A673 (cell line): ENCODE data around the gene PNKD. TPM values are rescaled to one million over a fixed set of nuclear protein-coding genes. Genes with fewer than 3 reads are reported as not detected.

Experiments used
- BruUV-seq: library from RNA; stranded (reverse); fragments of 400-500 nt; replicated peaks from 2 replicates; lab custom pipeline; 2021; lab: Mats Ljungman, UMichigan
- CTCF ChIA-PET: fragments of 300-600 bp; sonication (Branson Sonifier 250); formaldehyde crosslinking; loops from one replicate; lab custom pipeline; 2022; ENCODE audit warnings: antibody characterized with exemption; lab: Charles Lee
- POLR2A ChIA-PET: fragments of 300-600 bp; sonication (Branson Sonifier 250); formaldehyde crosslinking; loops from one replicate; lab custom pipeline; 2022; ENCODE audit warnings: antibody characterized with exemption; ENCODE audit not compliant: low non-redundant PET; lab: Charles Lee
- DNase-seq: peaks from one replicate; pipeline ENCODE4 v3.0.0-alpha.2; 2015; ENCODE audit warnings: low spot score
- H3K27ac ChIP-seq: fragments of 200-600 bp; sonication (generic); 2 replicates; pipeline ENCODE4 v1.5.1; 2016; ENCODE audit warnings: mixed run types, low read depth, mild to moderate bottlenecking, mixed read lengths, antibody characterized with exemption, low read length; ENCODE audit not compliant: poor library complexity, severe bottlenecking
- H3K27me3 ChIP-seq: fragments of 200-600 bp; sonication (generic); replicated peaks from 2 replicates; pipeline ENCODE4 v1.6.1; 2017; ENCODE audit warnings: mixed run types, low read depth, mild to moderate bottlenecking, mixed read lengths, antibody characterized with exemption, low read length; ENCODE audit not compliant: insufficient read depth, poor library complexity
- H3K36me3 ChIP-seq: fragments of 200-600 bp; sonication (generic); 2 replicates; pipeline ENCODE4 v1.6.1; 2016; ENCODE audit warnings: mixed run types, mild to moderate bottlenecking, mixed read lengths, antibody characterized with exemption, low read length; ENCODE audit not compliant: insufficient read depth, poor library complexity, severe bottlenecking
- H3K4me1 ChIP-seq: fragments of 200-600 bp; sonication (generic); 2 replicates; pipeline ENCODE4 v1.6.1; 2017; ENCODE audit warnings: mixed run types, mild to moderate bottlenecking, mixed read lengths, antibody characterized with exemption, low read length; ENCODE audit not compliant: insufficient read depth, poor library complexity, severe bottlenecking
- H3K4me3 ChIP-seq: fragments of 200-600 bp; sonication (generic); 2 replicates; pipeline ENCODE4 v1.5.1; 2016; ENCODE audit warnings: low read depth, mixed run types, mild to moderate bottlenecking, mixed read lengths, low read length; ENCODE audit not compliant: poor library complexity, severe bottlenecking
- H3K9me3 ChIP-seq: fragments of 200-600 bp; sonication (generic); 2 replicates; pipeline ENCODE4 v1.6.1; 2016; ENCODE audit warnings: mixed run types, low read depth, mild to moderate bottlenecking, mixed read lengths, antibody characterized with exemption, low read length; ENCODE audit not compliant: poor library complexity, severe bottlenecking
- EZH2 ChIP-seq: fragments of 200-600 bp; sonication (generic); IDR thresholded peaks from 2 replicates; pipeline ENCODE4 v1.6.1; 2017; ENCODE audit warnings: borderline replicate concordance, low read depth, mild to moderate bottlenecking, mixed read lengths, antibody characterized with exemption, low read length; ENCODE audit not compliant: poor library complexity, severe bottlenecking
- intact Hi-C: fragments of 100-400 bp; cut with micrococcal nuclease; formaldehyde crosslinking; loops from one replicate; pipeline ENCODE4 v1.10.0; 2022; ENCODE audit not compliant: unreplicated experiment
- total RNA-seq: library from RNA; stranded (reverse); gene quantifications from 2 replicates; pipeline ENCODE4 v1.2.3, GENCODE V29; 2021
- TF ChIP-seq, protein P1 (sequence below): fragments of 300-800, 200-600 bp; sonication (generic); conservative IDR thresholded peaks from 2 replicates; pipeline ENCODE4 v1.5.1; 2017; ENCODE audit warnings: low read depth, mild to moderate bottlenecking, antibody characterized with exemption, low read length, moderate library complexity, mixed read lengths

Gene PNKD
- total RNA-seq, 1 experiment from 2014 or later, result 36.7 TPM

GRCh38 chr2:218280260-218280870 is 10.0 kb downstream of the PNKD start:
- peaks cover 18% of the 10 kb centered on the region for H3K36me3 ChIP-seq
- BruUV-seq, result no TSS peak
- H3K27ac ChIP-seq, result no peak overlapping the region
- DNase-seq, result no peak
- no peak overlapping the region for H3K4me3 ChIP-seq
- no peaks in the 10 kb centered on the region for H3K9me3 ChIP-seq
- CTCF ChIA-PET, result no interaction called here
- POLR2A ChIA-PET, result no interaction called here
- no peaks in the 10 kb centered on the region for H3K4me1 ChIP-seq
- intact Hi-C loops, result no loop called here
- TF ChIP-seq, protein P1, sequence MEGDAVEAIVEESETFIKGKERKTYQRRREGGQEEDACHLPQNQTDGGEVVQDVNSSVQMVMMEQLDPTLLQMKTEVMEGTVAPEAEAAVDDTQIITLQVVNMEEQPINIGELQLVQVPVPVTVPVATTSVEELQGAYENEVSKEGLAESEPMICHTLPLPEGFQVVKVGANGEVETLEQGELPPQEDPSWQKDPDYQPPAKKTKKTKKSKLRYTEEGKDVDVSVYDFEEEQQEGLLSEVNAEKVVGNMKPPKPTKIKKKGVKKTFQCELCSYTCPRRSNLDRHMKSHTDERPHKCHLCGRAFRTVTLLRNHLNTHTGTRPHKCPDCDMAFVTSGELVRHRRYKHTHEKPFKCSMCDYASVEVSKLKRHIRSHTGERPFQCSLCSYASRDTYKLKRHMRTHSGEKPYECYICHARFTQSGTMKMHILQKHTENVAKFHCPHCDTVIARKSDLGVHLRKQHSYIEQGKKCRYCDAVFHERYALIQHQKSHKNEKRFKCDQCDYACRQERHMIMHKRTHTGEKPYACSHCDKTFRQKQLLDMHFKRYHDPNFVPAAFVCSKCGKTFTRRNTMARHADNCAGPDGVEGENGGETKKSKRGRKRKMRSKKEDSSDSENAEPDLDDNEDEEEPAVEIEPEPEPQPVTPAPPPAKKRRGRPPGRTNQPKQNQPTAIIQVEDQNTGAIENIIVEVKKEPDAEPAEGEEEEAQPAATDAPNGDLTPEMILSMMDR, result no peak
- no peak for TF ChIP-seq EZH2
- no peaks in the 10 kb centered on the region for H3K27me3 ChIP-seq

DNA sequence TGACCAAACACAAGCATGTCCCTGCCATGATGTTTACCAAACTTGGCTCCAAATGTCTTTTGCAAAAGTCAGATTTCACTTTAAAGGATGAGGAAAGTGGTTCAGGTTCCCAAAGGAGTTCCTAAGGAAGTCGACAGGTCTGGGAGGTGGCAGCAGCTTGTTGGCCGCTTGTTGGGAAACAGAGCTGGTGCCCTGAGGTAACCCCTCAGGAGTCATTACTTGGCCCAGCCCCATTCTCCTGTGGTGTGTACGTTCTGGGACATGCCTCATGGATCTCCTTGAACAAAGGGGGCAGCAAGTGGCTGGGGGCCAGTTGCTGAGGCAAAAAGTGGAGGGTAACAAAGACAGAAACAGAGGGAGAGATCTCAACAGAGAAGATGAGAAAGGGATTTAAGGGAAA is 11.1 kb downstream of the PNKD start:
- DNase-seq, result no peak
- intact Hi-C loops, result no loop called here
- H3K36me3 ChIP-seq, result peaks cover 11% of the 10 kb centered on the region
- CTCF ChIA-PET, result no interaction called here
- no peak overlapping the region for H3K27ac ChIP-seq
- BruUV-seq, result no TSS peak
- POLR2A ChIA-PET, result no interaction called here
- H3K4me1 ChIP-seq, result peaks cover 9% of the 10 kb centered on the region
- H3K4me3 ChIP-seq, result no peak overlapping the region
- TF ChIP-seq, protein P1, result no peak
- TF ChIP-seq EZH2, result no peak
- no peaks in the 10 kb centered on the region for H3K27me3 ChIP-seq
- no peaks in the 10 kb centered on the region for H3K9me3 ChIP-seq

DNA sequence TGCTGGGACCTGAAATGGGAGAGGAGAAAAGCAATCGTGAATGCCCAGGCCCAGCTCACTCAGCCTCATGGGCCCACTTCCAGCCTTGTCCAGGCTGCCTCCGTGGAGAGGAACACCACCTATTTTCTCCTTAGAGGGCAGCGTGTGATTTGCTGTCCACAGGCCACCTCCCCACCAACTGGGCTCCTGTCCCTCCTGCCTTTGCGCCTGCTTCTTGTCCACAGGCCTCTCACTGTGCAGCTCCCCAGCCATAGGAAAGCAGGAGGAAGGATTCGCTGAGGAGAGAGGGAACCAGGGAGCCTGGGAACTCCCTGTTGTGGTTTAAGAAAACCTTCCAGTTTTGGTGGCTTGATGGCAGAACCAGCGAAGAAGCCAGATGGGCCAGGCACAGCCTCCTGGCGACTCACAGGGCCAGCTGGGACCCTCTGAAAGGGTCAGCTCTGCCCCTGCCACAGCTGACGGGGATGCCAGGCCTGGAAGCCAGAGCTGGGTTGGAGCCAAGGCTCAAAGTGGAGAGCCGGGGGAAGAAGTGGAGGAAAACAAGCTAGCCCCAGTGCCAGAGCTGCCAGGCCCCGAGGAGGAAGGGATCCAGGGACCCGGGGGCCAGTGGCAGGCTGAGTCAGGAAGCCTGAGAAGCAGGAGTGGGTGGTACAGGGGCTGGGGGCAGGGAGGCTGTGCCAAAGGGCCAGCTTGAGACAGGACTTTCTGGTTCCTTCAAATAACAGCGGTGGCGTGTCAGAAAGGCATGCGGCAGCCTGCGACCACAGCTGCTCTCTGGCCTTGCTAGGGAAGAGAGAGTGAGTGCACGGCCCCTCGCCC is 12.1 kb downstream of the PNKD start:
- BruUV-seq, result no TSS peak
- intact Hi-C loops, result no loop called here
- POLR2A ChIA-PET, result no interaction called here
- Histone ChIP-seq H3K9me3 (no peaks in the 10 kb centered on the region), H3K27ac (no peak overlapping the region), H3K36me3 (peaks cover 4% of the 10 kb centered on the region), H3K4me1 (peaks cover 18% of the 10 kb centered on the region), H3K27me3 (no peaks in the 10 kb centered on the region), H3K4me3 (no peak overlapping the region)
- CTCF ChIA-PET, result no interaction called here
- TF ChIP-seq EZH2, result no peak
- TF ChIP-seq, protein P1, result no peak
- no peak for DNase-seq
